HG03159 (cell line): ENCODE results near the gene MMRN2.
"Not testable (repeated sequence)": the region's sequence is repeated elsewhere in the genome, so short reads cannot be mapped to it uniquely, and the experiment has no call there.

Experiments
- ATAC-seq: cut with Tn5 transposase; IDR thresholded peaks from one replicate; pipeline ENCODE4 v1.9.1; 2021; ENCODE audit warnings: mild to moderate bottlenecking, moderate library complexity; ENCODE audit not compliant: unreplicated experiment

Gene MMRN2

GRCh38 chr10:86957471-86958115, at the start of gene MMRN2:
TSS of gene MMRN2 (minus strand) at chr10:86957615. CDS start at chr10:86957541, 74 bp downstream.
- ATAC-seq = no peak

- ATAC-seq = not testable (repeated sequence)
These were observed 49.7 kb upstream of the MMRN2 start for GRCh38 chr10:87007124-87007523.

GRCh38 chr10:87000491-87000890, 43.1 kb upstream of the MMRN2 start:
- ATAC-seq = no peak

GRCh38 chr10:86999802-87000403, 42.5 kb upstream of the MMRN2 start:
- not testable (repeated sequence) for ATAC-seq

- no peak for ATAC-seq
These were observed 35.5 kb upstream of the MMRN2 start for GRCh38 chr10:86992929-86993328.

GRCh38 chr10:86992456-86992855, 35.0 kb upstream of the MMRN2 start:
- no peak for ATAC-seq

- not testable (repeated sequence) for ATAC-seq
These were observed 33.9 kb upstream of the MMRN2 start for GRCh38 chr10:86991362-86991761.

- no peak for ATAC-seq
These were observed 31.1 kb upstream of the MMRN2 start for GRCh38 chr10:86988520-86988919.

- not testable (repeated sequence) for ATAC-seq
These were observed 27.1 kb upstream of the MMRN2 start for GRCh38 chr10:86984498-86984897.

- no peak for ATAC-seq
These were observed 24.3 kb upstream of the MMRN2 start for GRCh38 chr10:86981716-86982115.

GRCh38 chr10:86981020-86981419, 23.6 kb upstream of the MMRN2 start:
- not testable (repeated sequence) for ATAC-seq

GRCh38 chr10:86979977-86980448, 22.6 kb upstream of the MMRN2 start:
- no peak for ATAC-seq

- no peak for ATAC-seq
These were observed 21.9 kb upstream of the MMRN2 start for GRCh38 chr10:86979296-86979818.

GRCh38 chr10:86978457-86978856, 21.0 kb upstream of the MMRN2 start:
- not testable (repeated sequence) for ATAC-seq

GRCh38 chr10:86976362-86977056, 19.1 kb upstream of the MMRN2 start:
- ATAC-seq = no peak

GRCh38 chr10:86974484-86974883, 17.1 kb upstream of the MMRN2 start:
- ATAC-seq = no peak

GRCh38 chr10:86972613-86973380, 15.4 kb upstream of the MMRN2 start:
- no peak for ATAC-seq

- peak; percentile 72 for ATAC-seq
These were observed 14.0 kb upstream of the MMRN2 start for GRCh38 chr10:86971232-86971991.

- no peak for ATAC-seq
These were observed 13.5 kb upstream of the MMRN2 start for GRCh38 chr10:86970982-86971231.

- ATAC-seq = no peak
These were observed 13.0 kb upstream of the MMRN2 start for GRCh38 chr10:86970162-86970981.
